Left hindlimb (tissue), 1 donor: ENCODE measurements around the gene TRIM16.
"Not testable (repeated sequence)": the region's sequence is repeated elsewhere in the genome, so short reads cannot be mapped to it uniquely, and the experiment has no call there.

Experiments used
- DNase-seq: peaks from one replicate; pipeline ENCODE4 v3.0.0-alpha.2; 2018

The TRIM16 gene

DNA sequence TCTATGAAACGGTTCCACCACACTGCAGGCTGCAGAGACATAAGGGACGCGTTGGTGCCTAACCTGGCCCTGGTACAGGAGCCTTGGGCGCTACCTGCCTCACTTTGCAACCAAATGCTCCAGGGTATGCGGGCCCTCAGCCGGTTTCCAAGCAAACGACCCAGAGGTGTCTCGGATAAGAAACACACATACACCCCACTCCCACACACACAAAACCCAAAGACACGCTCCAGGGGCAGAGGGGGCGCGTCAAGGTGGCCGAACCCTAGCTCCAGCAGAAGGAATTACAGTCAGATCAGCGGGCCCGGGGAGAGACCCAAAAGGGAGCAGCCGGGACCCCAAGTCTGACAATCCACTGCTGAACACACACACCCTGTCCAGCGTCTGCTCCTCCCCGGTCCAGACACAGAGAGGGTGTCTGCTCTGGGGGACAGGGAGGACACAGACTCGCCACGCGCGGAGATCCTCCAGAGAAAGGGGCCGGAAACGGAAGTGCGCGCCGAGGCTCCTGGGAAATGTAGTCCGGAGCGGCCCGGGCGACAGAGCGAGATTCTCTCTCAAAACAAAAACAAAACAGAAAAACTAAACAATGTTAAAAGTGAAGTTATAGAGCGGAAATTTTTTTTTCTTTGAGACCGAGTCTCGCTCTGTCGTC is at the start of gene TRIM16:
TSS of gene TRIM16 (minus strand) at position 488 of the 655 bp plus-strand sequence. CDS start 32,702 bp downstream, outside the sequence.
- peak; percentile 85 for DNase-seq

DNA sequence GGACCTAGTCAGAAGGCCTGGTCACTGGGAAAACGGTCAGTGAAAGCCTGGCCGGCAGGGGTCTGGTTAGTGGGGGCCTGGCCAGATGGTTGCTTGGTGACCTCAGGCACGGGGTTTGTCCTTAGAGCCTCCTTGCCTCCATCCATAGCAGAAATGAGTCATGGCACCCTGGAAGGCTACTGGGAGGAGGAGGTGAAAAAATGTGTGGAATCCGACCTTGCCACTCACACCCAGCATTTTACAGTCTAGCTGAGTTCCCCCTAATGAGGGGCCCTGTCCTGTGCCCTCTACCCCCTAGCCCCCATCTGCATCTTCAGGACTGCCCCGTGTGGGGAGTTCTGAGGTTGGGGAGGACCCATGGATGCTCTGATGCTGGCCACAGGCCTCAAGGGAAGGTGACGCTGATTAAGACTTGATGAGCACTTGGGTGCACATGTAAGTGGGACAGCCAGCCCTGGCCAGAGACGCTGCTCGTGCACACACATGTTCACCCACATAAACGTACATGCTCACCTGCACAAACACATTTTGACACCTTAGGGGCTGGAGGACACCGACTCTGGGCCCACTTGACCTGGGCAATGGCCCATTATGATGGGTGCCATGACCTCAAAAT is 49.2 kb upstream of the TRIM16 start:
- not testable (repeated sequence) for DNase-seq

DNA sequence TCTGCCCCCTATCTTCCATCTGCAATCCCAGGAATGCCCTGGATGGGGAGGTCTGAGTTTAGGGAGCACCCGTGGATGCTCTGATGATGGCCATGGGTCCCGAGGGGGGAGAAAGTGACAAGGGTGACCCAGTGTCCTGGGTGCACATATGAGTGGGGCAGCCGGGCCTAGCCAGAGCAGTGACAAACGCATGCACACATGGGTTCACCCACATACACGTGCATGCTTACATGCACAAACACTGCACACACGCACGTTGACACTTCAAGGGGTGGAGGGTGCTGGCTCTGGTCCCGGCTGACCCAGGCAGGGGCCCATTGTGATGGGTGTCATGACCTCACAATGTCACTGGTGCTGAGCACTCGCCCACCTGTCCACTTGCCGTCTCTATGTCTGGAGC is 47.8 kb upstream of the TRIM16 start, which contains the start of gene TBC1D26:
TSS of gene TBC1D26 (plus strand) at position 384 of the 400 bp plus-strand sequence. CDS start 3,066 bp downstream, outside the sequence.
- not testable (repeated sequence) for DNase-seq

DNA sequence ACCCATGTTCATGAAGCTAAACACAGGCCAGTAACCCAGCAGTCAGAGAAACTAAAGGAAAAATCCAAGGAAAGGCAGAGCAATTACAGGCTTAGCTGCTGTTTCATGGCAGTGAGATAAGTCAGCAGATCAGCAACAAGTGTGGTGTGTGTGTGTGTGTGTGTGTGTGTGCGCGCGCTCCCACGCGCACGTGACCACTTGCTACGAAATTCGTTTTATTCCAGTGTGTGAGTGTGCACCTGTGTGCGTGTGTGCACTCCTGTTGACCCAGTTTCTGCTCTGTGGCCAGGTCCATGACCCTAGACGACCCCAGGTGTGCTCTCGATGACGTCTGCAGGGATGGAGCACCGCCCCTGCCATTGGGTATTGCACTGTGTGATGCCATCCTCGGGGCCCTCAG is 46.4 kb upstream of the TRIM16 start:
- not testable (repeated sequence) for DNase-seq

DNA sequence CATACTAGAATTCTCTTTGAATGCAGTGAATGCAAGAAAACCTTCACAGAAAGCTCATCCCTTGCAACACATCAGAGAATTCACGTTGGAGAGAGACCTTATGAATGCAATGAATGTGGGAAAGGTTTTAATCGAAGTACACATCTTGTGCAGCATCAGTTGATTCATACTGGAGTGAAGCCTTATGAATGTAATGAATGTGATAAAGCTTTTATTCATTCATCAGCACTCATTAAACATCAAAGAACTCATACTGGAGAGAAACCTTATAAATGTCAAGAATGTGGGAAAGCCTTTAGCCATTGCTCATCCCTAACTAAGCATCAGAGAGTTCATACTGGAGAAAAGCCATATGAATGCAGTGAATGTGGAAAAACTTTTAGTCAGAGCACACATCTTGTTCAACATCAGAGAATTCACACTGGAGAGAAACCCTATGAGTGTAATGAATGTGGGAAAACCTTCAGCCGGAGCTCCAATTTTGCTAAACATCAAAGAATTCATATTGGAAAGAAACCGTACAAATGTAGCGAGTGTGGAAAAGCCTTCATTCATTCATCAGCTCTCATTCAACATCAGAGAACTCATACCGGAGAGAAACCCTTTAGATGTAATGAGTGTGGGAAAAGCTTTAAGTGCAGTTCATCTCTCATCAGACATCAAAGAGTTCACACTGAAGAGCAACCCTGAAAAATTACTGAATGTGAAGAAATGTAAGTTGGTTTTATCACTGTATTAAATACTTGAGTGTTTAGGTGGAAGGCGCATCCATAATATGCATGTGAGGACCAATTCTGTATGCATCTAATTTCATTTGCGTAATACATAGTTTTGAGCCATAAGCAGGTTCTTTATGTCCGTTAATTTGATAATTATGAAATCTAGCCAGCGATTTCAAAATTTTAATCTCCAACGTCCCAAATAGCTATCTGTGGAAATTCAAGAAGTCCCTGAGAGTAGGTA is 32.8 kb upstream of the TRIM16 start:
- not testable (repeated sequence) for DNase-seq

DNA sequence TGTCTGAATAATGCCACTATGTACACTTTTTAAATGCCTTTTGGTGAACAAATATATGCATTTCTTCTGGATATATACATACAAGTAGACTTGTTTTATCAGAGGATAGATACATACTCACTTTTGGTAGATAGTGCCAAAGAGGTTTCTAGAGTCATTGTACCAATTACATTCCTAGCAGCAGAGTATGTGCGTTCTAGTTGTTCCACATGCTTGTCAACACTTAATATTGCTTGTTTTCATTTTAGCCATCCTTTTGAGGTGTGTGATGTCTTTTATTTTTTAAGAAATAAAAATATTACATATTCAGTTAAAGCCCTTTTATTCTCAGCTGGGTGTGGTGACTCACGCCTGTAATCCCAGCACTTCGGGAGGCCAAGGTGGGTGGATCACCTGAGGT is 24.8 kb upstream of the TRIM16 start:
- not testable (repeated sequence) for DNase-seq

DNA sequence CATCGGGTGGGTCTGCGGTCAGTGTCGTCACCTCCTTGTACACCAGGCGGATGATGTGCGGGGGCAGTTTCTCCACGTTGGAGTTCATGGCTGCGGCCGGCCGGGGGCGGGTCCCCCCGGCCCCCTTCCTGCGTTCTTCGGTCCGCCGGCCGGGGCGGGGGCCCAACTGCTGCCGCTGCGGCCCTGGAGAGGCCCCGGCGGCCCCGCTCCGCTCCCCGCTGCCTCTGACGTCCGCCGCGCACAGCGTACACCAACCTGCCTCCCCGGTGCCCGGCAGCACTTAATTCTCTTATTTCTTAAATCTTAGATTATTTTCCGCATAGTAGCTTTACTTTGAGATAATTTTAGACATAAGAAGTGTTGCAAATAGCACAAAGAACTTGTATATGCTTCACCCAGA is 20.7 kb upstream of the TRIM16 start:
- DNase-seq = not testable (repeated sequence)

DNA sequence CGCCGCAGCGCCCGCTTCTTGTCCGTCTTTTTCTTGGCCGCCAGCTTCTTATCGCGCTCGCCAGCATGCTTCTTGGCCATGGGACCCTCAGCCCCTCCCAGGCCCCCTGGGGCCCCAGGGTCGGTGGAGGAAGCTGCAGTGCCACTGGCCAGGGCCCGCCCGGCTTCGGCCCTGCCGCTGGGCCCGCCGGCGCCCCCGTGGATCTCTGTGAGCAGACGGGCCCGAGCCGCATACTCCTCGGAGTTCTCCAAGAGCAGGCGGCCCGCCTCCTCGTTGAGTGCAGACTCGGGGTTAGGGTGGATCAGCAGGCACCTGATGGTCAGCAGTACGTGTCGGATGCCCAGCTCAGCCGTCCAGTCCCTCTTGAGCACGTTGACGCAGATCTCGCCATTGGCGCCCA is 20.1 kb upstream of the TRIM16 start:
- DNase-seq = not testable (repeated sequence)

DNA sequence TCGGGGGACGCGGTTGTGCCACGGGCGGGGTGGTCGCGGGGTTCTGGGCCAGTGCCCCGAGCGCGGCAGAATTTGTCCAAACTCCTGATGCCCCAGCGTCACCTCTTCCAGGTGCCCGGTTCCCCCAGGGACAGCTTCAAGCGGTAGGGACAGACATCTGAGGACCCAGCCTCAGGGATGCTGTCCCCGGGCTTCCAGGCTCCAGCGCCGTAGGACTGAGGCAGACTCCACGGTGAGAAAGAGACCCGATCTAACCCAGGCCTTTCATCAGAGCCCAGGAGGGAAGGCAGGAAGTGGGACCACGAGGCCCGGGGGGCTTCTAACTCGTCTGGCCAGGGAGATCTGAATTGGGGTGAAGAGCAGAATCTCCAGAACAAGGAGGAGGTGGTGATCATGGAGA is 15.8 kb upstream of the TRIM16 start:
- DNase-seq = not testable (repeated sequence)

DNA sequence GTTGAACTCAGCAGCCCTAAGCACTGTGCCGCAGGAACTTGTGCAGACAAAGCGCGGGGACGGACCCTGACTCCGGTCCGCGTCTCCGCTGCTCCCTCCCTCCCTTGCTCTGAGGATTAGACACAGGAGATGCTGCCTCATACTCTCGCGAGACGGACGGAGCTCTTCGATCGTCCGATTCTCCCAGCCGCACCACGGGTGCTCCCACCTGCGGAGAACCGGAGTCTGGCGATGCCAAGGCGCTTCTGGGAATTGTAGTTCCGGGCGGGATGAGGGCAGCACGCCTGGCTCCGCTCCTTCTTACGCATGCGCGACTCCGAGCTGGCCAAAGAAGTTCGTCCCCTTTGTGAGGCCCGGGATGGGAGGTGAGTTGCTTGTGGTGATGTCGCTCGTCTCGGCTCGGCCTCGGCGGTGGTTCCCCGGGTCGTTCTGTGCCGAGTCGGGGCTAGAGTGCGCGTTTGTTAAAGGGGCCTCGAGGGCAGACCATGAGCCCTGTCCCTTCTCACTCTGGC is 15.4 kb upstream of the TRIM16 start, which contains the start of gene ZNF286A:
TSS of gene ZNF286A (plus strand) at position 340 of the 512 bp plus-strand sequence. CDS start 578 bp downstream, outside the sequence.
- DNase-seq = peak; percentile 100

DNA sequence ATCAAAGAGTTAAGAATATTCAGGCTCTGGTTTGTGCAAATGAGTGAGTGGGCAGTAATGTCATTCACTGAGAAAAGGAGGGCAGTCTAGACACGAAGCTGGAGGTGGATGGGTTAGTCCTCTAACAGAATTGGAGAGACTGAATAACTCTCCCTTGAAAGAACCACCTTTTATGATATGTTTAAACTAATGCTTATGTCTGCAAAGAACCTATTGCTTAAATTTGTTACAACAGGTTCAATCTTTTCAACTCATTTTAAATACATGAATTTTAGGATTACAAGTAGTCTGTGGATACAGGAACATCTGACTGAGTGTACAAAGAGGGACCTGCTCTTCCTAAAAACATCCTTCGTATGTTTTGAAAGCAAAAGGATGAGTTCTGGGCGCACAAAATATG is 14.9 kb upstream of the TRIM16 start:
- not testable (repeated sequence) for DNase-seq

DNA sequence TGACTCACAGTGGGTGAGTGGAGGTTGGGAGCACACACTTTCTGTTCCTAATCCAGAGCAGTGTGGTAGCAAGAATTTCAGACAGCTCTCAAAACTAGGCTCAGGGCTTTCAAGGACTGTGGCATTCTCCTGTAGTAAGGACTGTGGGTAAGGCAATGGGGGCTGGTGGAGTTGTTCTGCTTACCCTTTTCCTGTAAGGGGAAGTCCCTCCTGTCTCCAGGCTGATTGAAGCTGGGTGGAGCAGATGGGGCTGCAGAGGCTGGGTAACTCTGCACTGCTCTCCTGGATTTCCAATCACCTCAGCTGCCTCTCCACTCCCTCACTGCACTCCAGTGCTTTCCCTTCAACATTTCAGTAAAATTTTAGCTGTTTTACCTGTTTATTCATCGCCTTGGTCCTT is 3.4 kb upstream of the TRIM16 start:
- DNase-seq = not testable (repeated sequence)

DNA sequence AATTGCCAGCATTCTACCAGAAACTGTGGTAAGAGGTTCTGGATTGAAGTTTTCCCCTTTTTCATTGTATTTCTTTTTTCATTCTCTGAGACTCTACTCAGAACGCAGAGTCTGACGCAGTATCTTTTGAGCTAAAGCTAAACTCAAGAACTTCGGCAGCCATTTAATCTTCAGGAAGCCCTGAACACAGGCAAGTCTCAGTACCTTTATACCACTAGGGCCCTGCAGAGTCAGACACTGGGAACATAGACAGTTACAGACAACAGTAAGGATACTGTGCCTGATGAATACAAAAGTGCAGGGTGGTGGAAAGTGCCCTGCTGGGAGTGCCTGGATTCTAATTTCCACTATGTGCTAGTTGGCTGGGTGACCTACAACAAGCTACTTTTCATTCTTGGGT is 976 bp downstream of the TRIM16 start:
- not testable (repeated sequence) for DNase-seq

DNA sequence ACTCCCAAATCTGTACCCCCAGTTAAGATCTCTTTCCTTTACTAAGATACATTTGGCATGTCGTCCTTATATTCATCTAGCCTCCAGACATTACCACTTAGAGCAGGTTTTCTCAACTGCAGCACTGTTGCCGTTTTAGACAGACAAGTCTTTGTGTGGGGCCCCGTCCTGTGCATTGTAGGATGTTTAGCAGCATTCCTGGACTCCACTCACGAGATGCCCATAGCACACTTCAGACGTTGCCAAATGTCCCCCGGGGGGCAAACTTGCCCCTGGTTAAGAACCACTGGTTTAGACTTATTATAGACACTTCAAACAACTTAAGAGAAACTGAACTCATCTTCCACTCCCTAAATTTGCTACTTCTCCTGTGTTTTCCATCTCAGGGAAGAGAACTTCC is 8.1 kb downstream of the TRIM16 start:
- not testable (repeated sequence) for DNase-seq

DNA sequence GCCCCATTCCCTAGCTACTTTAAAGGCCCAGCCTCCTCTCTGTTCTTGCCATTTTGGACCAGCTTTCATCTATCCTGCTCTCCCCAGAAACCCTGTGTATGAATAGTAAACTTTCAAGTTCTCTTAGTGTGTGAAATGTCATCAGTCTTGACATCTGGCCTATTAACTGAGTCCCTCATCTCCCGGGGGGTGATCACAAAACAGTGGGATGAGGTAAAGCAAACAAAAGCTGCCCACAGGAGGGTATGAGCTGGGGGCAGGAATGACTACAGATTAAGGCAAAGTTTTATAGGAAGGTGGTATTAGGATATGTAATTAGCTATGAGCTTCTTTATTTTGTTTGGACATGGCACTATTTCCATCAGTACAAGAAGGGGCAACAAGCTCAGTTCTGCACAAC is 9.5 kb downstream of the TRIM16 start:
- DNase-seq = not testable (repeated sequence)

DNA sequence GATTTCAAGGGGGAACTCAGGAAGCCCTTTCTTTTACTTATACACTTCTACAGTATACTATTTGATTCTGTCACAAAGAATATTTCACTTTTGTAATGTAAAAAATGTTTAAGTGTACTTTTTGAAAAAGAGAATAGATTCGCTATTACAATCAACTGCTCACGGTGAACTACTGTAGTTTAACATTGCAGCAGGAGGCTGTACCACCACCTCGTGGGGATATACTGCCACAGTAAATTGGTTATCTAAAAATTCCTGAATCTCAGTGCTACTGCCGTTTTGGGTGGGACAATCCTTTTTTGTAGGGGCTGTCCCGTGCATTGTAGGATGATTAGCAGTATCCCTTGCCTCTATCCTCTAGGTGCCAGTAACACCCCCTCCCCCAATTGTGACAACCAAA is 14.6 kb downstream of the TRIM16 start:
- DNase-seq = not testable (repeated sequence)

DNA sequence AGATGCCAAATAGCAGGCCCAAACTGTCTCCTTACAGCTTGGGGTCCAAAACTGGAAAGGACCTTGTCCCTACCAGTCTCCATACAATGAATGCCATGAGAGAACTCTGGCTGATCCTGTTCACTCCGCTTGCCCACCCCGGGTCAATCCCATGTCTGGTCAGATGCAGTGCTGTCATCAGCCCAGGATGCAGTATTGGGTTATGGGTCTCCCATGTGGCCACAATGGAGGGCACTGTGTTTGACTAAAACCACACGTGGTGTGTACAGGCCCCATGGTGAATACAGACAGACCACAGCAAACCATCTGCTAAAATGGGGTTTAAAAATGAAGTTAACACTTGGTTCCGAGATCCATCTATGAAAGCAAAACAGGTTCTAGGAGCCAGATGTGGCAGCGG is 20.4 kb downstream of the TRIM16 start:
- no peak for DNase-seq

DNA sequence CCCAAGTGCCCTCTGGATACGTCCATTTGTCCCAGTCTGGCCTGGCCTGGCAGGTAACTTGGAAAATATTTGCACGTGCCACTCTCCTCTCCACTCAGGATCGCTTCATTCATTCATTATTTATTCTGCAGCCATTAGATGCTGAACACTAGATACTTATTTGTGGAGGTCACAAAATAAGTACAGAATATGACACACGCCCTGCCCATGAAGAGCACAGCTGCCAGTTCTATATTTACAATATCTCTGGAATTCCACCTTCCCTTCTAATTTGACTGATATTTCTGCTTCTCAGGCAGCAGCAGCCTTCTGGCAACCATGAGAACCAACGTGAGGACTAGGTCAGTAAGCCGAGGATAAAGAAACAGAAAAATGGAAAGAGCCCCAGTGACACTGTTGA is 20.9 kb downstream of the TRIM16 start:
- DNase-seq = no peak

DNA sequence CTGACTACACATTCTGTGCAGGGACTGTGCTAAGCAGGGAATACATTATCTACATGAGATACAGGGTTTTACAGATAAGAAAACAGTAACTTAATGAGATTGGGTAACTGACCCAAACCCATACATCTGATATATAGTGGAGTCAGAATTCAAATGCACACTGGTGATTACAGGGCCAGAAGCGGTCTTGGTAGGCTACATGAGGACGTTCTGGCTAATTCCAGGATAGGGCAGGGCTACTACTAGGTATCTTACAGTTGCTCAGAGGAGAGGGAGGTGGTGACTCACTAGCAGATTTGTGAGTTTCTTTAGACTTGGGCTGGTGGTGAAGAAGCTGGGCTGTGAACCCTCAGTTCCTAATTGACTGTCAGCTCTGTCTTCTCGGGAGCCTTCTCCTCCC is 21.4 kb downstream of the TRIM16 start:
- DNase-seq = no peak

DNA sequence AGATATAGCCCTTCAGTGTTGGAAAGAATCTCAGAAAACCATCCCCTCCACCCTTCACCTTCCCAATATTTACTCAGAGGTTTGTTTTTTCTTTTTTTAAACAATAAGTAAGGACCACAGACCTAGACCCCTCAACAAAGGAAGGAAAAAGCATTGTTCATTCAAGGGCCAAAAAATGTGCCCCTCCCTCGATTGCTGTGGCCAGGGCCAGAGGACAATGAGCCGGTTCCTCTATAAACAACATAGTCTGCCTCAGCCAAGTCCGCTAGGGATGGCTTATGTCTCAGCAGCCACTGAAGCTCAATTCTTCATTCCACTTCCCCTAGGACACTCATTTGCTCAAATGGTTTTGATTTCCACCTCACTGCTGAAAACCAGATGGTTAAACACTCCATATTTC is 24.0 kb downstream of the TRIM16 start:
- DNase-seq = no peak

DNA sequence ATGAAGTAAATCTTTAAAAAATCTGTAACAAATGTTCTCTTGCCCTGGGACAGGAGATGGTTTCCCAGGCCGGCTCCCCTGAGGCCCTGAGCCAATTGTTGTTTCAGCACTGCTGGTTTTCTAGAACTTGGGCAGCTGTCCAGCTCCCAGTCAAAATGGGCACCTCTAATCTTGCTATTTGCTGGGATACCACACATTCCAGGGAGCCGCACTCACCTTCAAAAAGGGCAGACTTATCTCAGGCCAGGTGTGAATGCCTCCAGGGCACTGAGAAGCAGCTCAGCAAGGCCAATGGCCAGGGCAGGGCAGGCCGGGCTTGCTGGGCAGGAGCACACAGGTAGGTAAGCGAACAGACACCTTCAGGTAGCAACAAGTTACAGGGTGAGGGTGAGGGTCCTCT is 24.4 kb downstream of the TRIM16 start:
- no peak for DNase-seq

DNA sequence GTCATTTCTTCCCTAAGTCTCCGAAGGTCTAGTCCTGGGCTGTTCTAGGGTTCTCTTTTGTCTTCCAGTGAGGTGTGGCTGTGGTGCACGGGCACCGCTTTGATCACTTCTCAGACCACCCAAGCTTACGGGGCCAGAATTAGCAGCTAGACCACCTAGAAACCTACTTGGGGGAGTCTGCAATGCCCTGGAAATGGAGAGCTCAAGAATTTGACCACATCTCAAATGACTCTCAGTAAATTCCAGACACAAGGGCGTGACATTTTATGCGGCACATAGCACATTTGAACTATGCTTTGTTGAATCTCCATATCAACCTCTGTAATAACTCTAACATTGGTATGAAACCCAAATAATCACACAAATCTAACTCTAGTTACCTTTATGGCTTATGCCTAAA is 24.9 kb downstream of the TRIM16 start:
- no peak for DNase-seq

DNA sequence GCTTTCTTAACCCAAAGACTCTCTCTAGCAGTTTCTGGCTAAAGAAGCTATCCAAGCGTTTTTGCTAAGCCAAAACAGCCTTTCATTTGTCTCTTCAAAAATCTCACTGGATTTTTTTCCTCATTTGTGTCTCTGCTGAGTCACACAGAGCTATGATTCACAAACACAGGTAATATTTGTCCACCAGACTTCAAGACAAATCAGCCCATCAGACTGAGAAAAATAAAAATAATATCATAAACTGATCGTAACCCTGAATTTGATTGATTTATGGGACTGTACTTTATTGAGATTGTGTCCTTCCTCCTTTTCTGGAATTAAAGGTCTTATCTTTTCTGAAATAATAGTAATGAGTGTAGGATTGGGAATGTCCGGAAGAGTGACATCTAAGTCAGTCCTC is 25.8 kb downstream of the TRIM16 start:
- no peak for DNase-seq
